Gastroesophageal sphincter (tissue), 4 donors: Measurements from ENCODE around the gene EML1. TPM values are rescaled to one million over a fixed set of nuclear protein-coding genes. Genes with fewer than 3 reads are reported as not detected.

Experiments used
- ATAC-seq: fragments of 150-250 bp; one replicate; pipeline ENCODE4 v1.9.1; 2016; ENCODE audit warnings: mild to moderate bottlenecking, moderate library complexity
- H3K27ac ChIP-seq, 4 donors: fragments of 200-600 bp; sonication (generic) in 3 of 4; 1 replicate in 3 of 4; 2 replicates in 1 of 4; pipeline ENCODE4 v1.5.1; 2016 to 2019
- H3K27me3 ChIP-seq: fragments of 200-600 bp; sonication (generic); one replicate; pipeline ENCODE4 v1.5.1; 2019
- H3K36me3 ChIP-seq, 2 donors: fragments of 200-600 bp; sonication (generic); one replicate each; pipeline ENCODE4 v1.5.1; 2019; ENCODE audit warnings: control low read depth in 1 of 2
- H3K4me1 ChIP-seq, 3 donors: fragments of 200-600 bp; sonication (generic); 1 replicate in 2 of 3; 2 replicates in 1 of 3; pipeline ENCODE4 v1.5.1; 2016 to 2019; ENCODE audit warnings: control low read depth in 2 of 3
- H3K4me3 ChIP-seq, 2 donors: fragments of 200-600 bp; sonication (generic); one replicate each; pipeline ENCODE4 v1.5.1; 2019; ENCODE audit warnings: mild to moderate bottlenecking in 1 of 2, moderate library complexity in 1 of 2
- H3K9me3 ChIP-seq, 3 donors: fragments of 200-600 bp; sonication (generic); one replicate each; pipeline ENCODE4 v1.5.1; 2017 to 2019; ENCODE audit warnings: control low read depth in 2 of 3
- EP300 ChIP-seq: sonication (generic); formaldehyde crosslinking; IDR thresholded peaks from one replicate; pipeline ENCODE4 v1.6.1; 2017; ENCODE audit warnings: antibody characterized with exemption, mild to moderate bottlenecking
- POLR2A ChIP-seq, 2 donors: fragments of 450-650 bp; IDR thresholded peaks; one replicate each; pipeline ENCODE4 v1.6.1; 2017; ENCODE audit warnings: antibody characterized with exemption in 2 of 2, mild to moderate bottlenecking in 2 of 2, moderate library complexity in 1 of 2
- POLR2AphosphoS5 ChIP-seq: sonication (generic); formaldehyde crosslinking; IDR thresholded peaks from one replicate; pipeline ENCODE4 v1.6.1; 2017; ENCODE audit warnings: antibody characterized with exemption
- WGBS, 2 donors: methylation state at CpG; one replicate each; pipeline ENCODE4 v1.1.5; 2018; ENCODE audit warnings: low coverage in 1 of 2; 5-methylcytosine and 5-hydroxymethylcytosine counted together
- total RNA-seq, 4 donors: library from RNA; depleted of rRNA; stranded (reverse); fragments of >200 nt; gene quantifications; one replicate each; pipeline ENCODE4 v1.1.0, GENCODE V29; 2016
- TF ChIP-seq, protein P1 (sequence below), 4 experiments: fragments of 200-600 bp in 2 of 4; fragments of 450-650 bp in 2 of 4; sonication (generic) in 1 of 4; IDR thresholded peaks; one replicate each; pipeline ENCODE4 v1.5.1; 2017 to 2019; ENCODE audit warnings: antibody characterized with exemption in 4 of 4, mild to moderate bottlenecking in 2 of 4, moderate library complexity in 2 of 4

Gene EML1
- total RNA-seq, 4 donors from 2014 or later = 121 to 206 (median 136) TPM

DNA sequence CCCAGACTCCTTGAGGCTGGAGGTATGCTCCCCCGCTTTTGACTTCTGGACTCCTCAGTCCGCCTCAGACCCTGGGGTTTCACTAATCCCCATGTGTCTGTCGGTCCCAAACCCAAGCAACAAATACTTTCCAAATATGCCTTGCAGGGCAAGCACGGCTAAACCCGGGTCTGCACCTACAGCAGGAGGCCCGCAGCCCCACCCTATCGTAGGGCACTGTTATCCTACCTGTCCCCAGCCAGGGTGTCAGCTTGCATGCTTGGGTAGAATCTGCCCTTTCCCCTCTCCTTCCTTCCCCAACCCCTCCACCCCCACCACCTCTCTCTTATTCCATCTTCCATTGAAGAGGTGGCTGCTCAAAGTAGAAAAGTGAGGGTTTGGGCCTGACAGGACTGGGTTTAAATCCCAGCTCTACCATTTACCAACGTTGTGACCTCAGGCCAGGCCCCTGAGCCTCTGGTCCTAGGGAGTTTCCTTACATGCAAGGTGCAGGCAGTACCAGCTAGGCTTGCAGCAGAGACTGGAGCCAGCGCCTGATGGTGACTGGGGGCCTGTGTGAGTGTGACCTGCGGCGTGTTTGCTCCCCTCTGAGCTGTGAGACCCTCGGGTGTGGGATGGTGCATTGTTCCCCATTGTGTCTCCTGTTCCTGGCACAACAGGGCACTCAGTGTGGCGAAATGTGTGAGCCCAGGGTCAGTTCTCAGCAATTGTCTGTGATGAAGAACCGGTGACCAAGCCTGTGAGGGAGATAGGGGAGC, 11.2 kb upstream of the EML1 start:
- Histone ChIP-seq H3K27me3 (no peaks in the 10 kb centered on the region), H3K27ac (no peak overlapping the region), H3K9me3 (peaks cover 0 to 19% (median 0%) of the 10 kb centered on the region in 3 donors), H3K4me1 (peaks cover 0 to 22% (median 0%) of the 10 kb centered on the region in 3 donors), H3K4me3 (no peak overlapping the region), H3K36me3 (no peaks in the 10 kb centered on the region)
- 87 to 100% methylated on average over 3 to 8 of the region's 14 CpGs for WGBS, 2 donors
- TF ChIP-seq POLR2AphosphoS5 (no peak), EP300 (no peak), POLR2A (IDR thresholded peaks at IDR 0.05) (no peak)
- TF ChIP-seq, protein P1, sequence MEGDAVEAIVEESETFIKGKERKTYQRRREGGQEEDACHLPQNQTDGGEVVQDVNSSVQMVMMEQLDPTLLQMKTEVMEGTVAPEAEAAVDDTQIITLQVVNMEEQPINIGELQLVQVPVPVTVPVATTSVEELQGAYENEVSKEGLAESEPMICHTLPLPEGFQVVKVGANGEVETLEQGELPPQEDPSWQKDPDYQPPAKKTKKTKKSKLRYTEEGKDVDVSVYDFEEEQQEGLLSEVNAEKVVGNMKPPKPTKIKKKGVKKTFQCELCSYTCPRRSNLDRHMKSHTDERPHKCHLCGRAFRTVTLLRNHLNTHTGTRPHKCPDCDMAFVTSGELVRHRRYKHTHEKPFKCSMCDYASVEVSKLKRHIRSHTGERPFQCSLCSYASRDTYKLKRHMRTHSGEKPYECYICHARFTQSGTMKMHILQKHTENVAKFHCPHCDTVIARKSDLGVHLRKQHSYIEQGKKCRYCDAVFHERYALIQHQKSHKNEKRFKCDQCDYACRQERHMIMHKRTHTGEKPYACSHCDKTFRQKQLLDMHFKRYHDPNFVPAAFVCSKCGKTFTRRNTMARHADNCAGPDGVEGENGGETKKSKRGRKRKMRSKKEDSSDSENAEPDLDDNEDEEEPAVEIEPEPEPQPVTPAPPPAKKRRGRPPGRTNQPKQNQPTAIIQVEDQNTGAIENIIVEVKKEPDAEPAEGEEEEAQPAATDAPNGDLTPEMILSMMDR (IDR thresholded peaks at IDR 0.05) = no peak
- no peak for ATAC-seq

DNA sequence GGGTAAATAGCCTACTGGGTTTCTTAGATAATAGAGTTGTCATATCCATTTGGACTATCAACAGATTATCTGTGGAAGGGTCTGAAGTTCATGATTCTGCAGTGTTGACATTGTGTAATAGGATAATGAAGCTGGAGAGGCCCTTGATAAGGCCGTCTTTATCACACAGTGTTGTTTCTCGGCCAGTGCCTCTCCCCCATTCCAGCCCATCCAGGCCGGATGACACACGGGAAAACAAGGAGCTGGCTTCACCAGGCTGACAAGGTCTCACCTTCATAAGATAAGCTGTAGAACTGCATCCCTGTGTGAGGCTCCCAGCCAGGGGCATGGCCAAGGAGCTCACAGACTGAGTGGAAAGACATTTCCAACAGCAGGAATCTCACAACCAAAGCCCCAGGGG, 8.7 kb upstream of the EML1 start:
- 86% methylated on average over 1 to 2 of the region's 4 CpGs for whole genome bisulfite sequencing, 2 donors
- no peak for ATAC-seq
- H3K36me3 ChIP-seq = no peaks in the 10 kb centered on the region

DNA sequence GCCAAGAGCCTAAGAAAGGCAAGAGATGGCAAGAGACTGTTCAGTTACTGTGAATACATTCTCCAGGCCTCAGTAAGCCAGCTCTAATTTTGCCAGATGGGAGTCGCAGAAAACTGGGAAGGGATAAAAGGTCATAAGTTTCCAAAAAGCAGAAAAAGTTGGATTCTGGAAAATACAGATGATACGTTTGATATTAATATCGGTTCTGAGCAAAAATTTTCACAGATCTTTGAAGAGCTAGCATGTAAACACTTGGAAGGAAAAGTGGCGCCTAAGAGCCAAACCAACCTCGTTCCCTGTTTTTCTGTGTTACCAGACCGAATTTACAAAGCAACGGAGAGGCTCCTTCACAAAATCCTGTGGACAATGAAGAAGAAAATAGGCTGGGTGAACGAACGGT, 7.8 kb upstream of the EML1 start:
- Histone ChIP-seq H3K27me3 (no peaks in the 10 kb centered on the region), H3K36me3 (no peaks in the 10 kb centered on the region), H3K4me1 (peaks cover 0 to 56% (median 0%) of the 10 kb centered on the region in 3 donors), H3K27ac (peak overlapping the region; percentile 4 to 97 (median 48)), H3K9me3 (no peaks in the 10 kb centered on the region), H3K4me3 (no peak overlapping the region)
- no peak for TF ChIP-seq POLR2A (IDR thresholded peaks at IDR 0.05)
- TF ChIP-seq, protein P1 (IDR thresholded peaks at IDR 0.05) = no peak
- TF ChIP-seq EP300 = no peak
- TF ChIP-seq POLR2AphosphoS5 = no peak
- no peak for ATAC-seq
- WGBS, 2 donors = 45 to 60% methylated on average over 9 of the region's 9 CpGs

More for the DNA sequence above, 8.7 kb upstream of the EML1 start:
- no peak overlapping the region for H3K4me3 ChIP-seq
- no peaks in the 10 kb centered on the region for H3K27me3 ChIP-seq
- H3K4me1 ChIP-seq = peaks cover 0 to 47% (median 0%) of the 10 kb centered on the region in 3 donors
- peak overlapping the region in 2 of 4 donors; percentile 62 to 97 for H3K27ac ChIP-seq
- peaks cover 0 to 6% (median 0%) of the 10 kb centered on the region in 3 donors for H3K9me3 ChIP-seq
- TF ChIP-seq EP300 (no peak), POLR2AphosphoS5 (no peak), POLR2A (IDR thresholded peaks at IDR 0.05) (no peak)
- TF ChIP-seq, protein P1 (IDR thresholded peaks at IDR 0.05) = no peak

DNA sequence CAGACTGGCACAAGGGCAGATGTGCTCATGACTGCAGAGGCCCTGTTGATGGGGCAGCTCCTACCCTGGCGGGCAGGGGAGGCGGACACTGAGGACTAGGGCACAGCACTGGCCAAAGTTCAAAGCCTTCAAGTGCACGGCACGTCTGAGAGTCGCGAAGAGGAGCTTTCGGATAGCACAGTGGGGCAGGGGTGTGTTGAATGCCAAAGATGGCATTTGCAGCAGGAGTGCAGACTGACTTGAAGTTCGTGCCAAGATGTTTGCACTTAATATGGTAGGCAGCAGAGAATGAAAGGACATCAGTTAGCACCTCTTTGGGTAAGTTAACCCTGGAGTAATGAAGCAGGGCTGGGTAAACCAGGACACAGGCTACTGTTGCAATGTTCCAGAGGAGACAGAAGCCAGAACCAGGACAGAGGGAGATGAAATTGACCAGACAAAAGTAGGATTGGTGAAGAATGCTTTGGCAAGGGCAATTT, 6.7 kb upstream of the EML1 start:
- H3K4me1 ChIP-seq = peaks cover 0 to 67% (median 2%) of the 10 kb centered on the region in 3 donors
- no peak overlapping the region for H3K4me3 ChIP-seq
- H3K27me3 ChIP-seq = no peaks in the 10 kb centered on the region
- peak; percentile 70 for ATAC-seq
- H3K27ac ChIP-seq = peak overlapping the region; percentile 34 to 97 (median 63)
- TF ChIP-seq POLR2AphosphoS5 (peak; percentile 73), POLR2A (IDR thresholded peaks at IDR 0.05) (no peak)
- no peaks in the 10 kb centered on the region for H3K36me3 ChIP-seq
- WGBS, 2 donors = 40 to 46% methylated on average over 2 to 6 of the region's 8 CpGs
- no peaks in the 10 kb centered on the region for H3K9me3 ChIP-seq

DNA sequence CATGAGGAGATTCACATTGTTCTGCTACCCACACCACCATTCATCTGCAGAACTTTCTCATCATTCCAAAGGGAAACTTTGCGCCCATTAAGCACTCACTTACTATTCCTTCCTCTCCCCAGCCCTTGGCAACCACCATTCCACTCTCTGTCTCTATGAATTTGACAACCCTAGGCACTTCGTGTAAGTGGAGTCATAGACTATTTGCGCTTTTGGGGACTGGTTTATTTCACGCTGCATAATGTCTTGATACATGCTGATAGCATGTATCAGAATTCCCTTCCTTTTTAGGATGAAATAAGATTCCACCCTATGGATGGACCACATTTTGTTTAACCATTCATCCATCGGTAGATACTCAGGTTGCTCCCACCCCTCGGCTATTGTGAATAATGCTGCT, 4.5 kb upstream of the EML1 start:
- H3K4me3 ChIP-seq = no peak overlapping the region
- H3K27me3 ChIP-seq = no peaks in the 10 kb centered on the region
- peaks cover 0 to 80% (median 8%) of the 10 kb centered on the region in 3 donors for H3K4me1 ChIP-seq
- H3K36me3 ChIP-seq = no peaks in the 10 kb centered on the region
- 76 to 84% methylated on average over 6 of the region's 6 CpGs for WGBS, 2 donors
- no peaks in the 10 kb centered on the region for H3K9me3 ChIP-seq
- H3K27ac ChIP-seq = peak overlapping the region in 3 of 4 donors; percentile 12 to 97 (median 48)
- ATAC-seq = no peak
- TF ChIP-seq, protein P1 (IDR thresholded peaks at IDR 0.05) = no peak
- TF ChIP-seq POLR2AphosphoS5 = no peak
- no peak for TF ChIP-seq EP300
- no peak for TF ChIP-seq POLR2A (IDR thresholded peaks at IDR 0.05)
